GM12801 (cell line): ENCODE results near the gene MARCHF10.

Experiments
- CTCF ChIP-seq: IDR thresholded peaks from one replicate; pipeline ENCODE4 v1.5.1; 2011; ENCODE audit warnings: control low read depth; ENCODE audit not compliant: insufficient read length; ENCODE audit errors: extremely low read depth

MARCHF10 gene

GRCh38 chr17:62807812-62808575 lies at the start of gene MARCHF10:
MARCHF10 (minus strand) TSS chr17:62808314; CDS start chr17:62801735, 6,579 bp downstream.
- TF ChIP-seq CTCF: no peak

GRCh38 chr17:62857526-62857925 lies 49.4 kb upstream of the MARCHF10 start:
- TF ChIP-seq CTCF: no peak

- no peak for TF ChIP-seq CTCF
Observed at GRCh38 chr17:62856594-62856993, 48.5 kb upstream of the MARCHF10 start.

- no peak for TF ChIP-seq CTCF
Observed at GRCh38 chr17:62855156-62855555, 47.0 kb upstream of the MARCHF10 start.

- no peak for TF ChIP-seq CTCF
Observed at GRCh38 chr17:62854098-62854680, 46.1 kb upstream of the MARCHF10 start.

- TF ChIP-seq CTCF: no peak
Observed at GRCh38 chr17:62852195-62852594, 44.1 kb upstream of the MARCHF10 start.

- no peak for TF ChIP-seq CTCF
Observed at GRCh38 chr17:62848334-62848733, 40.2 kb upstream of the MARCHF10 start.
